PFSK-1 (cell line): ENCODE results near the gene ILDR2.

Source experiments
- POLR2AphosphoS5 ChIP-seq: IDR thresholded peaks from 2 replicates; pipeline ENCODE4 v1.6.1; 2012; ENCODE audit warnings: low read depth, mild to moderate bottlenecking, control low read depth, low read length, moderate library complexity
- TAF1 ChIP-seq: IDR thresholded peaks from 2 replicates; pipeline ENCODE4 v1.6.1; 2012; ENCODE audit warnings: low read length, control low read depth, borderline replicate concordance; ENCODE audit not compliant: insufficient read depth

- no peak for TF ChIP-seq POLR2AphosphoS5
- TF ChIP-seq TAF1 = no peak
Observed at GRCh38 chr1:166988974-166989515, 13.7 kb upstream of the ILDR2 start, which contains the start of gene MAEL.
